Ishikawa (cell line): Measurements from ENCODE around the gene SIVA1.

Experiments used
- CREB1 ChIP-seq: IDR thresholded peaks from 2 replicates; pipeline ENCODE4 v1.6.1; 2012; ENCODE audit warnings: low read depth
- EGR1 ChIP-seq: IDR thresholded peaks from 2 replicates; pipeline ENCODE4 v1.6.1; 2012
- EP300 ChIP-seq: IDR thresholded peaks from 2 replicates; pipeline ENCODE4 v1.6.1; 2012; ENCODE audit warnings: borderline replicate concordance
- FOXM1 ChIP-seq: IDR thresholded peaks from 2 replicates; pipeline ENCODE4 v1.6.1; 2012; ENCODE audit warnings: low read depth, borderline replicate concordance
- RAD21 ChIP-seq: IDR thresholded peaks from 2 replicates; pipeline ENCODE4 v1.6.1; 2012; ENCODE audit warnings: low read depth
- TAF1 ChIP-seq: IDR thresholded peaks from 2 replicates; pipeline ENCODE4 v1.6.1; 2012; ENCODE audit warnings: low read depth, mild to moderate bottlenecking
- YY1 ChIP-seq: IDR thresholded peaks from 2 replicates; pipeline ENCODE4 v1.6.1; 2012; ENCODE audit warnings: low read depth
- ZBTB7A ChIP-seq: IDR thresholded peaks from 2 replicates; pipeline ENCODE4 v1.6.1; 2012; ENCODE audit warnings: low read depth
- TF ChIP-seq, protein P1 (sequence below): IDR thresholded peaks from 2 replicates; pipeline ENCODE4 v1.6.1; 2012; ENCODE audit warnings: low read depth, mild to moderate bottlenecking
- TF ChIP-seq, protein P2 (sequence below): IDR thresholded peaks from 2 replicates; pipeline ENCODE4 v1.6.1; 2012
- TF ChIP-seq, protein P3 (sequence below): IDR thresholded peaks from 2 replicates; pipeline ENCODE4 v1.6.1; 2012

DNA sequence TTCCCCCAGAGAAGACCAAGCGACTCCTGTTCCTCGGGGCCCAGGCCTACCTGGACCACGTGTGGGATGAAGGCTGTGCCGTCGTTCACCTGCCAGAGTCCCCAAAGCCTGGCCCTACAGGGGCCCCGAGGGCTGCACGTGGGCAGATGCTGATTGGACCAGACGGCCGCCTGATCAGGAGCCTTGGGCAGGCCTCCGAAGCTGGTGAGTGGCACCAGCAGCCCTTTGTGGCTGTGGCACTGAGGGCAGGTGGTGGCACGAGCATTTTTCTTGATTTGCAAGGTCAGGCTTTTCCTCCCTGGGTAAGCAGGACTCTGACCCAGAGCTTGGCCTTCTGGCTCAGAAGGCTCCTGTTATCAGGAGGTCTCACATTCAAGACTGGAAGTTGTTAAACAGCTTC is 2.7 kb downstream of the SIVA1 start:
- no peak for TF ChIP-seq YY1
- TF ChIP-seq, protein P1, sequence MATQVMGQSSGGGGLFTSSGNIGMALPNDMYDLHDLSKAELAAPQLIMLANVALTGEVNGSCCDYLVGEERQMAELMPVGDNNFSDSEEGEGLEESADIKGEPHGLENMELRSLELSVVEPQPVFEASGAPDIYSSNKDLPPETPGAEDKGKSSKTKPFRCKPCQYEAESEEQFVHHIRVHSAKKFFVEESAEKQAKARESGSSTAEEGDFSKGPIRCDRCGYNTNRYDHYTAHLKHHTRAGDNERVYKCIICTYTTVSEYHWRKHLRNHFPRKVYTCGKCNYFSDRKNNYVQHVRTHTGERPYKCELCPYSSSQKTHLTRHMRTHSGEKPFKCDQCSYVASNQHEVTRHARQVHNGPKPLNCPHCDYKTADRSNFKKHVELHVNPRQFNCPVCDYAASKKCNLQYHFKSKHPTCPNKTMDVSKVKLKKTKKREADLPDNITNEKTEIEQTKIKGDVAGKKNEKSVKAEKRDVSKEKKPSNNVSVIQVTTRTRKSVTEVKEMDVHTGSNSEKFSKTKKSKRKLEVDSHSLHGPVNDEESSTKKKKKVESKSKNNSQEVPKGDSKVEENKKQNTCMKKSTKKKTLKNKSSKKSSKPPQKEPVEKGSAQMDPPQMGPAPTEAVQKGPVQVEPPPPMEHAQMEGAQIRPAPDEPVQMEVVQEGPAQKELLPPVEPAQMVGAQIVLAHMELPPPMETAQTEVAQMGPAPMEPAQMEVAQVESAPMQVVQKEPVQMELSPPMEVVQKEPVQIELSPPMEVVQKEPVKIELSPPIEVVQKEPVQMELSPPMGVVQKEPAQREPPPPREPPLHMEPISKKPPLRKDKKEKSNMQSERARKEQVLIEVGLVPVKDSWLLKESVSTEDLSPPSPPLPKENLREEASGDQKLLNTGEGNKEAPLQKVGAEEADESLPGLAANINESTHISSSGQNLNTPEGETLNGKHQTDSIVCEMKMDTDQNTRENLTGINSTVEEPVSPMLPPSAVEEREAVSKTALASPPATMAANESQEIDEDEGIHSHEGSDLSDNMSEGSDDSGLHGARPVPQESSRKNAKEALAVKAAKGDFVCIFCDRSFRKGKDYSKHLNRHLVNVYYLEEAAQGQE, result no peak
- TF ChIP-seq CREB1, result no peak
- TF ChIP-seq EP300, result no peak
- TF ChIP-seq ZBTB7A, result no peak
- TF ChIP-seq, protein P2, sequence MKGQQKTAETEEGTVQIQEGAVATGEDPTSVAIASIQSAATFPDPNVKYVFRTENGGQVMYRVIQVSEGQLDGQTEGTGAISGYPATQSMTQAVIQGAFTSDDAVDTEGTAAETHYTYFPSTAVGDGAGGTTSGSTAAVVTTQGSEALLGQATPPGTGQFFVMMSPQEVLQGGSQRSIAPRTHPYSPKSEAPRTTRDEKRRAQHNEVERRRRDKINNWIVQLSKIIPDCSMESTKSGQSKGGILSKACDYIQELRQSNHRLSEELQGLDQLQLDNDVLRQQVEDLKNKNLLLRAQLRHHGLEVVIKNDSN, result no peak
- TF ChIP-seq, protein P3, sequence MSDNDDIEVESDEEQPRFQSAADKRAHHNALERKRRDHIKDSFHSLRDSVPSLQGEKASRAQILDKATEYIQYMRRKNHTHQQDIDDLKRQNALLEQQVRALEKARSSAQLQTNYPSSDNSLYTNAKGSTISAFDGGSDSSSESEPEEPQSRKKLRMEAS, result no peak
- no peak for TF ChIP-seq FOXM1
- TF ChIP-seq RAD21, result no peak
- no peak for TF ChIP-seq TAF1
- TF ChIP-seq EGR1, result no peak
